ENCODE results near the gene PGLYRP2. TPM values are rescaled to one million over a fixed set of nuclear protein-coding genes. Genes with fewer than 3 reads are reported as not detected.

Gene PGLYRP2
- total RNA-seq, 1 donor from 2014 or later, result not detected

GRCh38 chr19:15463861-15464371 is 15.4 kb downstream of the PGLYRP2 start:
- Histone ChIP-seq H2AFZ (ENCODE audit: low read depth, low read length) (no peak overlapping the region), H4K20me1 (ENCODE audit: insufficient read depth, low read length) (no peaks in the 10 kb centered on the region), H3K9me3 (ENCODE audit: insufficient read depth, low read depth, low read length) (peaks cover 4% of the 10 kb centered on the region), H3K4me1 (ENCODE audit: insufficient read depth, low read length) (peaks cover 7% of the 10 kb centered on the region), H3K27me3 (ENCODE audit: insufficient read depth, low read length) (peaks cover 11% of the 10 kb centered on the region), H3K9ac (ENCODE audit: low read length) (no peak overlapping the region), H3K36me3 (ENCODE audit: insufficient read depth, low read length) (no peaks in the 10 kb centered on the region), H3K27ac (ENCODE audit: low read depth, low read length) (no peak overlapping the region), H3K79me2 (ENCODE audit: insufficient read depth, low read length) (no peaks in the 10 kb centered on the region), H3K4me2 (ENCODE audit: low read length) (no peak overlapping the region), H3K4me3 (ENCODE audit: insufficient read depth, low read depth, low read length) (no peak overlapping the region)
- DNase-seq (ENCODE audit: low read depth) (no peak), FAIRE-seq (no peak)
- Mint-ChIP-seq H3K36me3 (ENCODE audit: low read depth, unreplicated experiment) (no peaks in the 10 kb centered on the region), H3K27me3 (ENCODE audit: low read depth, unreplicated experiment) (peaks cover 57% of the 10 kb centered on the region), H3K27ac (ENCODE audit: unreplicated experiment) (no peak overlapping the region), H3K9me3 (ENCODE audit: unreplicated experiment) (peaks cover 3% of the 10 kb centered on the region), H3K4me3 (ENCODE audit: unreplicated experiment) (no peak overlapping the region), H3K4me1 (ENCODE audit: low read depth, unreplicated experiment) (no peaks in the 10 kb centered on the region)
- TF ChIP-seq CTCF (IDR thresholded peaks at IDR 0.05; ENCODE audit: insufficient read depth, low read depth, low read length) (no peak), EZH2 (IDR thresholded peaks at IDR 0.05; ENCODE audit: insufficient read depth, low read length) (no peak)

GRCh38 chr19:15461694-15462093 is 17.6 kb downstream of the PGLYRP2 start:
- Histone ChIP-seq H3K4me3 (ENCODE audit: insufficient read depth, low read depth, low read length) (no peak overlapping the region), H2AFZ (ENCODE audit: low read depth, low read length) (no peak overlapping the region), H3K4me1 (ENCODE audit: insufficient read depth, low read length) (no peaks in the 10 kb centered on the region), H3K36me3 (ENCODE audit: insufficient read depth, low read length) (no peaks in the 10 kb centered on the region), H3K4me2 (ENCODE audit: low read length) (no peak overlapping the region), H3K27me3 (ENCODE audit: insufficient read depth, low read length) (peaks cover 8% of the 10 kb centered on the region), H3K27ac (ENCODE audit: low read depth, low read length) (no peak overlapping the region), H4K20me1 (ENCODE audit: insufficient read depth, low read length) (no peaks in the 10 kb centered on the region), H3K9ac (ENCODE audit: low read length) (no peak overlapping the region), H3K79me2 (ENCODE audit: insufficient read depth, low read length) (no peaks in the 10 kb centered on the region), H3K9me3 (ENCODE audit: insufficient read depth, low read depth, low read length) (no peaks in the 10 kb centered on the region)
- Mint-ChIP-seq H3K4me3 (ENCODE audit: unreplicated experiment) (no peak overlapping the region), H3K4me1 (ENCODE audit: low read depth, unreplicated experiment) (no peaks in the 10 kb centered on the region), H3K36me3 (ENCODE audit: low read depth, unreplicated experiment) (no peaks in the 10 kb centered on the region), H3K27me3 (ENCODE audit: low read depth, unreplicated experiment) (peaks cover 43% of the 10 kb centered on the region), H3K9me3 (ENCODE audit: unreplicated experiment) (no peaks in the 10 kb centered on the region), H3K27ac (ENCODE audit: unreplicated experiment) (no peak overlapping the region)
- DNase-seq (ENCODE audit: low read depth) (no peak), FAIRE-seq (no peak)
- TF ChIP-seq EZH2 (IDR thresholded peaks at IDR 0.05; ENCODE audit: insufficient read depth, low read length), result no peak
- TF ChIP-seq CTCF (IDR thresholded peaks at IDR 0.05; ENCODE audit: insufficient read depth, low read depth, low read length), result no peak

DNA sequence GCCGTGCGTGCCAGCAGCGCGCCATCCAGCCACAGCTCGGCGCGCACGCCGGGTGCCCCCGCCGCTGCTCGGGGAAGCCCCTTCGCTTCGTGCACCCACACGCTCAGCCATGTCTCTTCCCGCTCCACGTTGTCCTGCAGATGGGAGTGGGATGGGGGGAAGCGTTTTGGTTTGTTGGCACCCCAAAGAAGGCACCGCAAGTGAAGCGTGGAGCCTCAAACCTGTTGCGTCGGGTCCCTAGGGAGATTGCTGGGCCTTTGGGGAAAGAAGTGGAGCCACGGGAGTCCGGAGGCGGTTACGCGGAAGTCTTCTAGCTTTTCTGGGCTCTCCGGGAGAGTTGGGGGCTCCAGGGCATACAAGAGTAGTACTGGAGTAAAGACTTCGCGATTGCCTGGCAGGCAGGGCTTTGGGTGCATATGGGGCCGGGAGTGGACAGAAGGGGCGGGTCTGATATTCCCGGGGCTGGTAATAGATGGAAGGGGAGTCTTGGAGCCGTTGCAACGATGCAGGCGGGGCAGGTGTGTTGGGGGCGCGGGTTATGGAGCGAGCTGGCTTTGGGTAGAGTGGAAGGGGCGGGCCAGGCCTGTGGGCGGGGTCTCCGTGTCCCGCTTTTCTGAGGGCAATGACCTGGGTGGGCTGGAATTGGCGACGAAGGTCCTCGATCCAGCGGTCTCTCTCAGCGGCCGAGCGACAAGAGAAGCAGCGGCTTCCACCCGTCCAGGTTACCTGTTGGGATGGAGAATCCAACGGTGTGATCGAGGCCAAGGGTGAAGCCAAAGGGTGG is 21.4 kb downstream of the PGLYRP2 start:
- Histone ChIP-seq H3K4me2 (ENCODE audit: low read length) (peak overlapping the region; percentile 55), H2AFZ (ENCODE audit: low read depth, low read length) (no peak overlapping the region), H4K20me1 (ENCODE audit: insufficient read depth, low read length) (no peaks in the 10 kb centered on the region), H3K36me3 (ENCODE audit: insufficient read depth, low read length) (no peaks in the 10 kb centered on the region), H3K27me3 (ENCODE audit: insufficient read depth, low read length) (peaks cover 24% of the 10 kb centered on the region), H3K27ac (ENCODE audit: low read depth, low read length) (no peak overlapping the region), H3K4me1 (ENCODE audit: insufficient read depth, low read length) (peaks cover 2% of the 10 kb centered on the region), H3K79me2 (ENCODE audit: insufficient read depth, low read length) (no peaks in the 10 kb centered on the region), H3K9ac (ENCODE audit: low read length) (no peak overlapping the region), H3K9me3 (ENCODE audit: insufficient read depth, low read depth, low read length) (no peaks in the 10 kb centered on the region), H3K4me3 (ENCODE audit: insufficient read depth, low read depth, low read length) (no peak overlapping the region)
- Mint-ChIP-seq H3K27ac (ENCODE audit: unreplicated experiment) (no peak overlapping the region), H3K36me3 (ENCODE audit: low read depth, unreplicated experiment) (peaks cover 2% of the 10 kb centered on the region), H3K27me3 (ENCODE audit: low read depth, unreplicated experiment) (peaks cover 69% of the 10 kb centered on the region), H3K4me1 (ENCODE audit: low read depth, unreplicated experiment) (no peaks in the 10 kb centered on the region), H3K9me3 (ENCODE audit: unreplicated experiment) (peaks cover 5% of the 10 kb centered on the region), H3K4me3 (ENCODE audit: unreplicated experiment) (no peak overlapping the region)
- DNase-seq (ENCODE audit: low read depth) (no peak), FAIRE-seq (no peak)
- no peak for TF ChIP-seq CTCF (IDR thresholded peaks at IDR 0.05; ENCODE audit: insufficient read depth, low read depth, low read length)
- TF ChIP-seq EZH2 (IDR thresholded peaks at IDR 0.05; ENCODE audit: insufficient read depth, low read length), result peak; percentile 87
